MCF 10A (cell line): ENCODE data around the gene SLC25A34. TPM values are rescaled to one million over a fixed set of nuclear protein-coding genes. Genes with fewer than 3 reads are reported as not detected.
A peak's percentile ranks its signal among the peaks of the same experiment; 100 is the strongest.

Experiments
- BruUV-seq: library from RNA; stranded (reverse); fragments of 400-500 nt; replicated peaks from 2 replicates; lab custom pipeline; 2021; lab: Mats Ljungman, UMichigan
- CTCF ChIA-PET: fragments of 300-600 bp; sonication (Branson Sonifier 250); formaldehyde crosslinking; extraction: SDS; loops from one replicate; lab custom pipeline; 2021; ENCODE audit warnings: antibody characterized with exemption, inconsistent platforms; lab: Yijun Ruan, JAX
- POLR2A ChIA-PET: fragments of 300-600, 350-650 bp; sonication (Branson Sonifier 250); formaldehyde crosslinking; extraction: SDS; loops from one replicate; lab custom pipeline; 2020; ENCODE audit warnings: antibody characterized with exemption, inconsistent platforms; lab: Yijun Ruan, JAX
- DNase-seq: peaks from one replicate; pipeline ENCODE4 v3.0.0-alpha.2; 2018; ENCODE audit not compliant: unreplicated experiment
- H3K27ac Mint-ChIP-seq: one replicate; pipeline ENCODE4 v1.8.0; 2022; ENCODE audit warnings: mild to moderate bottlenecking, low read depth, mixed read lengths; ENCODE audit not compliant: unreplicated experiment
- H3K27me3 Mint-ChIP-seq: one replicate; pipeline ENCODE4 v1.8.0; 2022; ENCODE audit warnings: mixed read lengths; ENCODE audit not compliant: insufficient read depth, unreplicated experiment
- H3K36me3 Mint-ChIP-seq: one replicate; pipeline ENCODE4 v1.8.0; 2022; ENCODE audit warnings: mild to moderate bottlenecking, moderate library complexity, mixed read lengths; ENCODE audit not compliant: insufficient read depth, unreplicated experiment
- H3K4me1 Mint-ChIP-seq: one replicate; pipeline ENCODE4 v1.8.0; 2022; ENCODE audit warnings: mixed read lengths; ENCODE audit not compliant: insufficient read depth, unreplicated experiment
- H3K4me3 Mint-ChIP-seq: one replicate; pipeline ENCODE4 v1.8.0; 2022; ENCODE audit warnings: mild to moderate bottlenecking, moderate library complexity, mixed read lengths; ENCODE audit not compliant: unreplicated experiment
- H3K9me3 Mint-ChIP-seq: one replicate; pipeline ENCODE4 v1.8.0; 2022; ENCODE audit warnings: mixed read lengths; ENCODE audit not compliant: unreplicated experiment
- intact Hi-C: fragments of 100-400 bp; cut with micrococcal nuclease; formaldehyde crosslinking; loops from 2 replicates; pipeline ENCODE4 v1.14.1; 2022
- total RNA-seq: library from RNA; stranded (reverse); gene quantifications from 2 replicates; pipeline ENCODE4 v1.2.3, GENCODE V29; 2022
- TF ChIP-seq, protein P1 (sequence below): fragments of 200-600 bp; IDR thresholded peaks from one replicate; pipeline ENCODE4 v1.8.0; 2022; ENCODE audit warnings: antibody characterized with exemption, mild to moderate bottlenecking; ENCODE audit not compliant: unreplicated experiment

SLC25A34 gene
- total RNA-seq, 1 experiment from 2014 or later = 0.79 TPM

DNA sequence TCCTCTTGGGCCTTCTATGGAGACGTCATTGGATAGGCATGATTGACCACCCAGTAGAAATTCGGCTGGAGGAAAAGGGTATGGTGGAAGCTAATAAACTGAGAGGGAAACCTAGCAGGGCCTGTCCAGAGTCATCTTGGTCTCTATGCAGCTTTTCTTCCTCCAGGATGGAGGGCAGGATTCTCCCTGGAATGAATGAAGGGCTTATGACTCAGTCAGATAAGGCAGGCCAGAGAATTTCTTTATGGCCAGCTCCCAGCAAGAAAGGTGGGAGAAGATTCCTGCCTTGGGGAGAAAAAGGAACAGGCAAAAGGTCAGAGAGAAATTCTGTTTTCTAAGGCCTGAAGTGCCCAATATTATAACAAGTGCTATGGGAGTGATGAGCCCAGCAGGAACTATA lies 39.6 kb downstream of the SLC25A34 start:
- CTCF ChIA-PET = no interaction called here
- no peak overlapping the region for H3K27ac Mint-ChIP-seq

GRCh38 chr1:15777909-15778707 lies 42.0 kb downstream of the SLC25A34 start:
- H3K27ac Mint-ChIP-seq = no peak overlapping the region
- DNase-seq = no peak
- ChIA-PET CTCF (interaction anchor here (0.9 to 2.3 kb wide), 4 partner anchors 10 to 38 kb away, joined by 3 to 8 read pairs (median 3); no protein-coding TSS in a partner anchor), POLR2A (interaction anchor here (1.0 to 2.1 kb wide), 2 partner anchors 9 to 12 kb away, joined by 6 to 11 read pairs; no protein-coding TSS in a partner anchor)
- peaks cover 66% of the 10 kb centered on the region for H3K36me3 Mint-ChIP-seq
- H3K27me3 Mint-ChIP-seq = no peaks in the 10 kb centered on the region
- H3K4me1 Mint-ChIP-seq = no peaks in the 10 kb centered on the region
- BruUV-seq = no TSS peak
- TF ChIP-seq, protein P1, sequence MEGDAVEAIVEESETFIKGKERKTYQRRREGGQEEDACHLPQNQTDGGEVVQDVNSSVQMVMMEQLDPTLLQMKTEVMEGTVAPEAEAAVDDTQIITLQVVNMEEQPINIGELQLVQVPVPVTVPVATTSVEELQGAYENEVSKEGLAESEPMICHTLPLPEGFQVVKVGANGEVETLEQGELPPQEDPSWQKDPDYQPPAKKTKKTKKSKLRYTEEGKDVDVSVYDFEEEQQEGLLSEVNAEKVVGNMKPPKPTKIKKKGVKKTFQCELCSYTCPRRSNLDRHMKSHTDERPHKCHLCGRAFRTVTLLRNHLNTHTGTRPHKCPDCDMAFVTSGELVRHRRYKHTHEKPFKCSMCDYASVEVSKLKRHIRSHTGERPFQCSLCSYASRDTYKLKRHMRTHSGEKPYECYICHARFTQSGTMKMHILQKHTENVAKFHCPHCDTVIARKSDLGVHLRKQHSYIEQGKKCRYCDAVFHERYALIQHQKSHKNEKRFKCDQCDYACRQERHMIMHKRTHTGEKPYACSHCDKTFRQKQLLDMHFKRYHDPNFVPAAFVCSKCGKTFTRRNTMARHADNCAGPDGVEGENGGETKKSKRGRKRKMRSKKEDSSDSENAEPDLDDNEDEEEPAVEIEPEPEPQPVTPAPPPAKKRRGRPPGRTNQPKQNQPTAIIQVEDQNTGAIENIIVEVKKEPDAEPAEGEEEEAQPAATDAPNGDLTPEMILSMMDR = no peak
- H3K4me3 Mint-ChIP-seq = no peak overlapping the region
- intact Hi-C loops = no loop called here
- no peaks in the 10 kb centered on the region for H3K9me3 Mint-ChIP-seq

More for the DNA sequence above, 39.6 kb downstream of the SLC25A34 start:
- TF ChIP-seq, protein P1 = no peak
- intact Hi-C loops = no loop called here
- POLR2A ChIA-PET = interaction anchor here (0.7 to 1.3 kb wide), 3 partner anchors 10 to 58 kb away, joined by 3 to 5 read pairs (median 3); no protein-coding TSS in a partner anchor
- no peak overlapping the region for H3K4me3 Mint-ChIP-seq
- H3K27me3 Mint-ChIP-seq = no peaks in the 10 kb centered on the region
- H3K36me3 Mint-ChIP-seq = peaks cover 68% of the 10 kb centered on the region
- no peak for DNase-seq
- H3K4me1 Mint-ChIP-seq = no peaks in the 10 kb centered on the region
- H3K9me3 Mint-ChIP-seq = no peaks in the 10 kb centered on the region
- BruUV-seq = no TSS peak

DNA sequence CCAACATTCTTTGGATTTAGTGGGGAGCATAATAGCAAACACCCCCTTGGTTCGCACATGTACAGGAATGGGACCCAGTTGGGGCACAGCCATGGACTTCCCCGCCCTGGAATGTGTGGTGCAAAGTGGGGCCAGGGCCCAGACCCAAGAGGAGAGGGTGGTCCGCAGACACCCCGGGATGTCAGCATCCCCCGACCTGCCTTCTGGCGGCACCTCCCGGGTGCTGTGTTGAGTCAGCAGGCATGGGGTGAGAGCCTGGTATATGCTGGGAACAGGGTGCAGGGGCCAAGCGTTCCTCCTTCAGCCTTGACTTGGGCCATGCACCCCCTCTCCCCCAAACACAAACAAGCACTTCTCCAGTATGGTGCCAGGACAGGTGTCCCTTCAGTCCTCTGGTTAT lies 49.6 kb downstream of the SLC25A34 start:
- BruUV-seq = no TSS peak
- TF ChIP-seq, protein P1 = no peak
- peaks cover 15% of the 10 kb centered on the region for H3K4me1 Mint-ChIP-seq
- no peak overlapping the region for H3K4me3 Mint-ChIP-seq
- DNase-seq = no peak
- H3K27ac Mint-ChIP-seq = peak overlapping the region; percentile 51
- H3K27me3 Mint-ChIP-seq = no peaks in the 10 kb centered on the region
- CTCF ChIA-PET = interaction anchor here (0.7 kb wide), 1 partner anchor 220 kb away, joined by 5 read pairs; no protein-coding TSS in a partner anchor
- peaks cover 44% of the 10 kb centered on the region for H3K36me3 Mint-ChIP-seq
- intact Hi-C loops = no loop called here
- H3K9me3 Mint-ChIP-seq = no peaks in the 10 kb centered on the region
- POLR2A ChIA-PET = no interaction called here

- peak; percentile 68 for DNase-seq
- H3K27ac Mint-ChIP-seq = peak overlapping the region; percentile 51
- intact Hi-C loops = no loop called here
These were observed 50.5 kb downstream of the SLC25A34 start for GRCh38 chr1:15786581-15786980.

More at GRCh38 chr1:15786581-15786980, 50.5 kb downstream of the SLC25A34 start:
- peaks cover 35% of the 10 kb centered on the region for H3K36me3 Mint-ChIP-seq
- BruUV-seq = no TSS peak
- H3K4me3 Mint-ChIP-seq = no peak overlapping the region
- H3K27me3 Mint-ChIP-seq = no peaks in the 10 kb centered on the region
- ChIA-PET CTCF (interaction anchor here (0.5 to 1.1 kb wide), 3 partner anchors 12 to 1507 kb away, joined by 3 to 4 read pairs (median 3); no protein-coding TSS in a partner anchor), POLR2A (interaction anchor here (0.6 to 3.0 kb wide), 9 partner anchors 9 to 638 kb away, joined by 3 to 27 read pairs (median 4); partner anchors contain the start of gene SPEN)
- TF ChIP-seq, protein P1 = no peak
- no peaks in the 10 kb centered on the region for H3K9me3 Mint-ChIP-seq
- peaks cover 15% of the 10 kb centered on the region for H3K4me1 Mint-ChIP-seq
